HCT116 (cell line): ENCODE results near the gene SLC25A21. TPM values are rescaled to one million over a fixed set of nuclear protein-coding genes. Genes with fewer than 3 reads are reported as not detected.

Source experiments
- ATAC-seq: fragments of 200-7000 bp; cut with Tn5 transposase; 2 replicates; pipeline ENCODE4 v1.9.1; 2020; ENCODE audit warnings: mild to moderate bottlenecking, moderate library complexity
- BruUV-seq: library from RNA; stranded (reverse); fragments of 400-500 nt; replicated peaks from 2 replicates; lab custom pipeline; 2021; lab: Mats Ljungman, UMichigan
- CTCF ChIA-PET: fragments of 300-600 bp; sonication (Branson Sonifier 250); formaldehyde crosslinking; loops from one replicate; lab custom pipeline; 2021; ENCODE audit warnings: antibody characterized with exemption; lab: Charles Lee
- POLR2A ChIA-PET: fragments of 300-600, 350-600 bp; sonication (Branson Sonifier 250); formaldehyde crosslinking; loops from one replicate; lab custom pipeline; 2021; ENCODE audit warnings: antibody characterized with exemption; lab: Charles Lee
- RAD21 ChIA-PET, 2 experiments: fragments of 300-600 bp; sonication (Branson Sonifier 250); formaldehyde crosslinking; loops; one replicate each; lab custom pipeline; 2023; ENCODE audit warnings: low total read pairs in 2 of 2; ENCODE audit not compliant: uncharacterized antibody in 2 of 2, unreplicated experiment in 2 of 2, low non-redundant PET in 1 of 2; lab: Charles Lee
- DNase-seq: peaks from one replicate; pipeline ENCODE4 v3.0.0-alpha.2; 2010; ENCODE audit warnings: low read depth, low spot score
- H2AFZ ChIP-seq: fragments of 200-600 bp; shearing (Covaris generic), sonication (generic); 2 replicates; pipeline ENCODE4 v1.6.1; 2017; ENCODE audit warnings: low read depth, mixed run types, mixed read lengths, antibody characterized with exemption, low read length; ENCODE audit not compliant: poor library complexity, severe bottlenecking
- H3K27ac ChIP-seq: 2 replicates; pipeline ENCODE4 v1.5.1; 2012; ENCODE audit warnings: low read depth, low read length
- H3K27me3 ChIP-seq: fragments of 200-600 bp; sonication (generic); 2 replicates; pipeline ENCODE4 v1.6.1; 2016; ENCODE audit warnings: mixed run types, low read length, mixed read lengths; ENCODE audit not compliant: insufficient read depth
- H3K36me3 ChIP-seq, 2 experiments: fragments of 200-500 bp in 1 of 2; fragments of 200-600 bp in 1 of 2; sonication (Bioruptor generic) in 1 of 2; sonication (generic) in 1 of 2; 2 replicates each; pipeline versions ENCODE4 v1.5.1 to v1.6.1; 2014 to 2016; ENCODE audit warnings: low read length in 2 of 2, inconsistent platforms in 1 of 2, mixed read lengths in 1 of 2, mixed run types in 1 of 2; ENCODE audit not compliant: insufficient read depth in 2 of 2, control insufficient read depth in 1 of 2
- H3K4me1 ChIP-seq, 2 experiments: fragments of 200-600 bp in 1 of 2; sonication (generic) in 1 of 2; 2 replicates each; pipeline versions ENCODE4 v1.5.1 to v1.6.1; 2012 to 2017; ENCODE audit warnings: low read length in 2 of 2, inconsistent platforms in 1 of 2, mild to moderate bottlenecking in 1 of 2, mixed read lengths in 1 of 2, mixed run types in 1 of 2, moderate library complexity in 1 of 2; ENCODE audit not compliant: insufficient read depth in 2 of 2, control insufficient read depth in 1 of 2
- H3K4me2 ChIP-seq: fragments of 200-600 bp; sonication (generic); 2 replicates; pipeline ENCODE4 v1.6.1; 2017; ENCODE audit warnings: mixed run types, low read length, mixed read lengths
- H3K4me3 ChIP-seq, 2 experiments: fragments of 200-600 bp in 1 of 2; sonication (generic) in 1 of 2; replicated peaks in 1 of 2; 2 replicates each; pipeline ENCODE4 v1.5.1; 2011 to 2016; ENCODE audit warnings: low read length in 2 of 2, control low read depth in 1 of 2, low read depth in 1 of 2, mild to moderate bottlenecking in 1 of 2, mixed read lengths in 1 of 2, mixed run types in 1 of 2
- H3K79me2 ChIP-seq: fragments of 200-600 bp; sonication (generic); 2 replicates; pipeline ENCODE4 v1.6.1; 2017; ENCODE audit warnings: mild to moderate bottlenecking, mixed run types, low read length, moderate library complexity, mixed read lengths; ENCODE audit not compliant: insufficient read depth
- H3K9ac ChIP-seq: fragments of 200-600 bp; sonication (generic); 2 replicates; pipeline ENCODE4 v1.6.1; 2016; ENCODE audit warnings: low read length, mixed read lengths
- H3K9me2 ChIP-seq: fragments of 200-600 bp; sonication (generic), shearing (Covaris generic); 2 replicates; pipeline ENCODE4 v1.6.1; 2017; ENCODE audit warnings: mixed run types, mild to moderate bottlenecking, moderate library complexity; ENCODE audit not compliant: insufficient read depth
- H3K9me3 ChIP-seq, 2 experiments: fragments of 200-500 bp in 1 of 2; fragments of 200-600 bp in 1 of 2; sonication (Bioruptor generic) in 1 of 2; sonication (generic) in 1 of 2; 2 replicates each; pipeline ENCODE4 v1.6.1; 2014 to 2017; ENCODE audit warnings: low read length in 2 of 2, mixed read lengths in 2 of 2, inconsistent platforms in 1 of 2, low read depth in 1 of 2, mild to moderate bottlenecking in 1 of 2, mixed run types in 1 of 2, moderate library complexity in 1 of 2; ENCODE audit not compliant: control insufficient read depth in 1 of 2, insufficient read depth in 1 of 2
- H4K20me1 ChIP-seq: fragments of 200-600 bp; sonication (generic), shearing (Covaris generic); 2 replicates; pipeline ENCODE4 v1.6.1; 2017; ENCODE audit warnings: mixed run types, mild to moderate bottlenecking, moderate library complexity; ENCODE audit not compliant: insufficient read depth
- CBX3 ChIP-seq: IDR thresholded peaks from 2 replicates; pipeline ENCODE4 v1.6.1; 2012; ENCODE audit warnings: low read depth
- CEBPB ChIP-seq: IDR thresholded peaks from 2 replicates; pipeline ENCODE4 v1.6.1; 2012; ENCODE audit warnings: low read depth
- CTCF ChIP-seq, 3 experiments: fragments of 200-600 bp in 1 of 3; sonication (generic) in 1 of 3; IDR thresholded peaks in 2 of 3; conservative IDR thresholded peaks in 1 of 3; 2 replicates each; pipeline ENCODE4 v1.5.1; 2012 to 2017; ENCODE audit warnings: low read depth in 2 of 3, low read length in 2 of 3, antibody characterized with exemption in 1 of 3, borderline replicate concordance in 1 of 3, control low read depth in 1 of 3, mild to moderate bottlenecking in 1 of 3, mixed read lengths in 1 of 3, mixed run types in 1 of 3, moderate library complexity in 1 of 3; ENCODE audit not compliant: insufficient read depth in 1 of 3
- ELF1 ChIP-seq: IDR thresholded peaks from 2 replicates; pipeline ENCODE4 v1.6.1; 2012; ENCODE audit warnings: low read depth, borderline replicate concordance
- EZH2 ChIP-seq: fragments of 200-600 bp; sonication (generic); IDR thresholded peaks from 2 replicates; pipeline ENCODE4 v1.6.1; 2017; ENCODE audit warnings: antibody characterized with exemption, mixed run types
- EZH2phosphoT487 ChIP-seq: fragments of 200-600 bp; IDR thresholded peaks from 2 replicates; pipeline ENCODE4 v1.6.1; 2018; ENCODE audit warnings: antibody characterized with exemption, borderline replicate concordance
- FOSL1 ChIP-seq: IDR thresholded peaks from 2 replicates; pipeline ENCODE4 v1.6.1; 2012; ENCODE audit warnings: low read depth
- JUND ChIP-seq: IDR thresholded peaks from 2 replicates; pipeline ENCODE4 v1.6.1; 2012
- POLR2AphosphoS5 ChIP-seq: IDR thresholded peaks from 2 replicates; pipeline ENCODE4 v1.6.1; 2011; ENCODE audit warnings: mild to moderate bottlenecking, low read depth, low read length, moderate library complexity
- RAD21 ChIP-seq: IDR thresholded peaks from 2 replicates; pipeline ENCODE4 v1.6.1; 2012; ENCODE audit warnings: low read depth, mild to moderate bottlenecking
- SIN3A ChIP-seq: IDR thresholded peaks from 2 replicates; pipeline ENCODE4 v1.6.1; 2012; ENCODE audit warnings: low read depth
- SP1 ChIP-seq: IDR thresholded peaks from 2 replicates; pipeline ENCODE4 v1.6.1; 2012; ENCODE audit warnings: low read depth
- SRF ChIP-seq: IDR thresholded peaks from 2 replicates; pipeline ENCODE4 v1.6.1; 2012; ENCODE audit warnings: low read depth
- TCF7L2 ChIP-seq: IDR thresholded peaks from 2 replicates; pipeline ENCODE4 v1.7.0; 2011; ENCODE audit warnings: borderline replicate concordance, inconsistent platforms; ENCODE audit not compliant: insufficient read depth, insufficient read length; ENCODE audit errors: extremely low read depth
- ZFX ChIP-seq: fragments of 450-650 bp; IDR thresholded peaks from 2 replicates; pipeline ENCODE4 v1.6.1; 2017
- intact Hi-C: fragments of 100-400 bp; cut with micrococcal nuclease; formaldehyde crosslinking; loops from 2 replicates; pipeline ENCODE4 v1.10.0; 2022
- total RNA-seq: library from RNA; stranded (reverse); gene quantifications from one replicate; pipeline ENCODE4 v1.2.1, GENCODE V29; 2021; ENCODE audit not compliant: unreplicated experiment
- TF ChIP-seq, protein P1 (sequence below): IDR thresholded peaks from 2 replicates; pipeline ENCODE4 v1.6.1; 2012
- TF ChIP-seq, protein P2 (sequence below): IDR thresholded peaks from 2 replicates; pipeline ENCODE4 v1.6.1; 2011; ENCODE audit warnings: mild to moderate bottlenecking, low read length, moderate library complexity; ENCODE audit not compliant: insufficient replicate concordance; ENCODE audit errors: extremely low read depth

SLC25A21 gene
- total RNA-seq, 1 experiment from 2014 or later, result 3.5 TPM

GRCh38 chr14:37198273-37198598, 25.8 kb upstream of the SLC25A21 start:
- H4K20me1 ChIP-seq, result no peaks in the 10 kb centered on the region; the same call in 1 of the 2 replicates
- TF ChIP-seq ELF1, result no peak
- TF ChIP-seq, protein P1, sequence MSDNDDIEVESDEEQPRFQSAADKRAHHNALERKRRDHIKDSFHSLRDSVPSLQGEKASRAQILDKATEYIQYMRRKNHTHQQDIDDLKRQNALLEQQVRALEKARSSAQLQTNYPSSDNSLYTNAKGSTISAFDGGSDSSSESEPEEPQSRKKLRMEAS, result no peak
- no peak for TF ChIP-seq POLR2AphosphoS5
- no peak for TF ChIP-seq RAD21
- no peak for TF ChIP-seq SP1
- no peak for TF ChIP-seq EZH2
- no peak for TF ChIP-seq SIN3A
- TF ChIP-seq FOSL1, result no peak
- no peak for TF ChIP-seq ZFX
- TF ChIP-seq EZH2phosphoT487, result no peak
- TF ChIP-seq, protein P2, sequence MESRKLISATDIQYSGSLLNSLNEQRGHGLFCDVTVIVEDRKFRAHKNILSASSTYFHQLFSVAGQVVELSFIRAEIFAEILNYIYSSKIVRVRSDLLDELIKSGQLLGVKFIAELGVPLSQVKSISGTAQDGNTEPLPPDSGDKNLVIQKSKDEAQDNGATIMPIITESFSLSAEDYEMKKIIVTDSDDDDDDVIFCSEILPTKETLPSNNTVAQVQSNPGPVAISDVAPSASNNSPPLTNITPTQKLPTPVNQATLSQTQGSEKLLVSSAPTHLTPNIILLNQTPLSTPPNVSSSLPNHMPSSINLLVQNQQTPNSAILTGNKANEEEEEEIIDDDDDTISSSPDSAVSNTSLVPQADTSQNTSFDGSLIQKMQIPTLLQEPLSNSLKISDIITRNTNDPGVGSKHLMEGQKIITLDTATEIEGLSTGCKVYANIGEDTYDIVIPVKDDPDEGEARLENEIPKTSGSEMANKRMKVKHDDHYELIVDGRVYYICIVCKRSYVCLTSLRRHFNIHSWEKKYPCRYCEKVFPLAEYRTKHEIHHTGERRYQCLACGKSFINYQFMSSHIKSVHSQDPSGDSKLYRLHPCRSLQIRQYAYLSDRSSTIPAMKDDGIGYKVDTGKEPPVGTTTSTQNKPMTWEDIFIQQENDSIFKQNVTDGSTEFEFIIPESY, result no peak
- no peak for TF ChIP-seq TCF7L2
- no peak for TF ChIP-seq SRF
- no peak for TF ChIP-seq CTCF (IDR thresholded peaks at IDR 0.05 in 2 of 3, conservative IDR thresholded peaks at IDR 0.05 in 1 of 3; ENCODE audit: borderline replicate concordance in 1 of 3, insufficient read depth in 1 of 3, low read depth in 2 of 3, low read length in 2 of 3)
- TF ChIP-seq CBX3, result no peak
- no peak for TF ChIP-seq CEBPB
- no peak for TF ChIP-seq JUND
- BruUV-seq, result TSS peak; percentile 53
- H3K79me2 ChIP-seq, result peaks cover 18% of the 10 kb centered on the region
- H3K4me3 ChIP-seq, result peak overlapping the region; percentile 72 to 77
- H3K9ac ChIP-seq, result peak overlapping the region; percentile 62
- DNase-seq (no peak), ATAC-seq (no peak; the same call in 1 of the 2 replicates)
- H3K4me1 ChIP-seq, result peaks cover 12 to 44% of the 10 kb centered on the region in 2 experiments
- no peaks in the 10 kb centered on the region for H3K27me3 ChIP-seq
- H2AFZ ChIP-seq, result peak overlapping the region; percentile 73
- H3K27ac ChIP-seq, result peak overlapping the region; percentile 64
- peak overlapping the region; percentile 72 for H3K4me2 ChIP-seq
- no peaks in the 10 kb centered on the region for H3K9me2 ChIP-seq
- ChIA-PET RAD21 (no interaction called here), CTCF (interaction anchor here (0.9 to 2.3 kb wide), 3 partner anchors 32 to 645 kb away, joined by 3 to 7 read pairs (median 4); no protein-coding TSS in a partner anchor), POLR2A (no interaction called here)
- H3K9me3 ChIP-seq, result no peaks in the 10 kb centered on the region
- no peaks in the 10 kb centered on the region for H3K36me3 ChIP-seq
- intact Hi-C loops, result no loop called here
